ENCODE measurements around the gene SAMD13.

DNA sequence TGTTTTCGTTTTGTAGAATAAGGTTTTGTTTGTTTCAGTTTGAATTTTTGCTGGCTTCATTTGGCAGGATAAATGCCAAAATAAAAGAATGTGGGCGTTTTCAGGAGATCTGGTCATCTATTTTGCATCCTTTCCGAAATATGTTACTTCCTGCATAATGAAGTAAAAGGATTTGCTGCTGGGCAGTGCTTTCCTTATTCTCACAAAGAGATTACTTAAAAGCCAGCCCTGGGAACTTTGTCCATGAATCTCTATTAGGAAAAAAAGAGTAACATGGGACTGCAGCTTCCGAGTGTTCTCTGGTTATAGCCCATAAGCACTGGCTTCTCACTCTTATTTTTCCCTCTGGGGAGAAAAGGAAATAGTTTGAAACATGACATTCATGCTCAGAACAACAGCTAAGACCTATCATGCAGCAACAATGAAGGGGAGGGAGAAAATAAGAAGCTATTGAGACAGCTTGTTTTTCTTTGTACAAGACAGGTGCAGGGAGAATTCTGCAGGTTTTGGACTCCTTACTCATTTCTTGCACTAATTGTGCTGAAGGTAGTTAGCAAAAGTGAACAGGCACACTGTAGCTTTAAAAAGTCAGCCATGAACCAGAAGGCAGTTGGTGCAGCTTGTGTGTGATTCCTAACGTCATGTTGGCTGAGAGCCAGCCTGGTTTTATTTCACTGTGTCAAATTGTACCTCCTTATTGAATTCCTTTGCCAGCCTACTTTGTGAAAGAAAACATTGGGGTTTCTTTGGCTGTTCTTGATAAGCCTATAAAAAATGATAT is at the start of gene SAMD13:
- TF ChIP-seq CTCF (IDR thresholded peaks at IDR 0.05) (no peak), POLR2AphosphoS5 (IDR thresholded peaks at IDR 0.05; ENCODE audit: low read depth, low read length) (no peak)

Data from Panc1 (cell line).